GM23338 (cell line): ENCODE results near the gene NRXN2. TPM values are rescaled to one million over a fixed set of nuclear protein-coding genes. Genes with fewer than 3 reads are reported as not detected.

Source experiments
- ATAC-seq: fragments of 200-7000 bp; cut with Tn5 transposase; 3 replicates; pipeline ENCODE4 v1.9.1; 2020
- DNase-seq: peaks from one replicate; pipeline ENCODE4 v3.0.0-alpha.2; 2015; ENCODE audit warnings: low spot score
- H2AFZ ChIP-seq: fragments of 200-600 bp; sonication (generic); 2 replicates; pipeline ENCODE4 v1.8.0; 2016; ENCODE audit warnings: antibody characterized with exemption, mild to moderate bottlenecking, moderate library complexity
- H3F3A ChIP-seq: fragments of 200-600 bp; sonication (generic); replicated peaks from 2 replicates; pipeline ENCODE4 v1.8.0; 2017; ENCODE audit warnings: antibody characterized with exemption, mixed run types, low read depth
- H3K27ac ChIP-seq: fragments of 200-600 bp; sonication (generic); 2 replicates; pipeline ENCODE4 v1.6.1; 2016; ENCODE audit warnings: low read depth
- H3K27me3 ChIP-seq: fragments of 200-600 bp; sonication (generic); 2 replicates; pipeline ENCODE4 v1.8.0; 2016; ENCODE audit warnings: mild to moderate bottlenecking, mixed run types, moderate library complexity; ENCODE audit not compliant: insufficient read depth
- H3K36me3 ChIP-seq: fragments of 200-600 bp; sonication (generic); 2 replicates; pipeline ENCODE4 v1.8.0; 2016; ENCODE audit warnings: mild to moderate bottlenecking; ENCODE audit not compliant: insufficient read depth
- H3K4me1 ChIP-seq: fragments of 200-600 bp; sonication (generic); 2 replicates; pipeline ENCODE4 v1.8.0; 2016; ENCODE audit warnings: mild to moderate bottlenecking, moderate library complexity; ENCODE audit not compliant: insufficient read depth
- H3K4me2 ChIP-seq: fragments of 200-600 bp; sonication (generic); 2 replicates; pipeline ENCODE4 v1.7.1; 2017; ENCODE audit warnings: mixed run types
- H3K4me3 ChIP-seq: fragments of 200-600 bp; sonication (generic); 2 replicates; pipeline ENCODE4 v1.6.1; 2016; ENCODE audit warnings: mixed run types
- H3K79me2 ChIP-seq: fragments of 200-600 bp; sonication (generic); replicated peaks from 2 replicates; pipeline ENCODE4 v1.8.0; 2017; ENCODE audit warnings: mild to moderate bottlenecking; ENCODE audit not compliant: insufficient read depth
- H3K9me2 ChIP-seq: fragments of 200-600 bp; sonication (generic); 2 replicates; pipeline ENCODE4 v1.8.0; 2017; ENCODE audit not compliant: insufficient read depth
- H4K20me1 ChIP-seq: fragments of 200-600 bp; sonication (generic); replicated peaks from 2 replicates; pipeline ENCODE4 v1.8.0; 2017; ENCODE audit warnings: mild to moderate bottlenecking; ENCODE audit not compliant: insufficient read depth
- H3K27ac Mint-ChIP-seq: 2 replicates; pipeline ENCODE4 v1.8.0; 2020; ENCODE audit warnings: inconsistent platforms, mild to moderate bottlenecking, moderate library complexity, mixed read lengths
- H3K27me3 Mint-ChIP-seq: 3 replicates; pipeline ENCODE4 v1.8.0; 2022; ENCODE audit warnings: low read depth, mild to moderate bottlenecking, moderate library complexity, mixed read lengths, inconsistent platforms; ENCODE audit not compliant: insufficient read depth, poor library complexity
- H3K36me3 Mint-ChIP-seq: 3 replicates; pipeline ENCODE4 v1.8.0; 2021; ENCODE audit warnings: low read depth, mild to moderate bottlenecking, inconsistent platforms, moderate library complexity, mixed read lengths
- H3K4me1 Mint-ChIP-seq: 3 replicates; pipeline ENCODE4 v1.8.0; 2020; ENCODE audit warnings: mild to moderate bottlenecking, inconsistent platforms, mixed read lengths
- H3K4me3 Mint-ChIP-seq: 3 replicates; pipeline ENCODE4 v1.8.0; 2021; ENCODE audit warnings: moderate library complexity, mild to moderate bottlenecking, inconsistent platforms, mixed read lengths
- H3K9me3 Mint-ChIP-seq: 3 replicates; pipeline ENCODE4 v1.8.0; 2020; ENCODE audit warnings: moderate library complexity, mild to moderate bottlenecking, inconsistent platforms, mixed read lengths
- polyA plus RNA-seq: library from polyadenylated mRNA; unstranded; fragments of >200 nt; fragmentation: Nextera tagmentation; extraction: Ambion mirVana; gene quantifications from 2 replicates; pipeline ENCODE4 v1.2.1, GENCODE V29; 2016
- total RNA-seq: library from RNA; depleted of rRNA; stranded (reverse); fragments of >200 nt; shearing (Covaris generic); gene quantifications from 2 replicates; pipeline ENCODE4 v1.2.3, GENCODE V29; 2014
- TF ChIP-seq, protein P1 (sequence below), 2 experiments: fragments of 200-600 bp in 1 of 2; sonication (generic) in 1 of 2; conservative IDR thresholded peaks; 2 replicates each; pipeline versions ENCODE4 v1.5.1 to v1.6.1; 2016 to 2017; ENCODE audit warnings: antibody characterized with exemption in 2 of 2, low read depth in 2 of 2, mild to moderate bottlenecking in 2 of 2, moderate library complexity in 1 of 2
- TF ChIP-seq, protein P2 (sequence below): IDR thresholded peaks from one replicate; pipeline ENCODE4 v1.6.1; 2018; ENCODE audit warnings: antibody characterized with exemption; ENCODE audit not compliant: unreplicated experiment
- TF ChIP-seq, protein P3 (sequence below): fragments of 250-450 bp; sonication (Bioruptor Pico); IDR thresholded peaks from 2 replicates; pipeline ENCODE4 v1.5.0; 2020; ENCODE audit warnings: mild to moderate bottlenecking, moderate library complexity
- TF ChIP-seq, protein P4 (sequence below): IDR thresholded peaks from 2 replicates; pipeline ENCODE4 v1.6.1; 2016; ENCODE audit warnings: antibody characterized with exemption

The NRXN2 gene
- total and polyA plus RNA-seq, 2 experiments from 2014 or later = 3.4 to 17.0 TPM

DNA sequence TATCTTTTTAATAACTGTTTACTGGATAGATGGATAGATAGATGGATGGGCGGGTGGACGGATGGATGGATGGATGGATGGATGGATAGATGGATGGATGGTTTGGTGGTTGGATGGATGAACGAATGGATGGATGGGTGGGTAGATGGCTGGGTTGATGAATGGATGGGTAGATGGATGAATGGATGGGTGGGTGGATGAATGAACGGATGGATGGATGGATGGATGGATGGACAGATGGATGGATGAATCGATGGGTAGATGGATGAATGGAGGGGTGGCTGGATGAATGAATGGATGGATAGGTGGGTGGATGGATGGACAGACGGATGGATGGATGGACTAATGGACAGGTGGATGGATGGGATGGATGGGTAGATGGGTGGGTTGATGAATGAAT lies 145.8 kb downstream of the NRXN2 start:
- Mint-ChIP-seq H3K27ac (no peak overlapping the region), H3K27me3 (peaks cover 17% of the 10 kb centered on the region), H3K4me1 (peaks cover 5% of the 10 kb centered on the region), H3K4me3 (no peak overlapping the region; the same call in 2 of the 3 replicates), H3K36me3 (no peaks in the 10 kb centered on the region), H3K9me3 (no peaks in the 10 kb centered on the region)
- no peak overlapping the region for H2AFZ ChIP-seq
- no peaks in the 10 kb centered on the region for H3K27me3 ChIP-seq
- 0 out of 2 replicates have a peak, but pooled peaks cover 5% of the 10 kb centered on the region for H3K9me2 ChIP-seq
- TF ChIP-seq, protein P1, sequence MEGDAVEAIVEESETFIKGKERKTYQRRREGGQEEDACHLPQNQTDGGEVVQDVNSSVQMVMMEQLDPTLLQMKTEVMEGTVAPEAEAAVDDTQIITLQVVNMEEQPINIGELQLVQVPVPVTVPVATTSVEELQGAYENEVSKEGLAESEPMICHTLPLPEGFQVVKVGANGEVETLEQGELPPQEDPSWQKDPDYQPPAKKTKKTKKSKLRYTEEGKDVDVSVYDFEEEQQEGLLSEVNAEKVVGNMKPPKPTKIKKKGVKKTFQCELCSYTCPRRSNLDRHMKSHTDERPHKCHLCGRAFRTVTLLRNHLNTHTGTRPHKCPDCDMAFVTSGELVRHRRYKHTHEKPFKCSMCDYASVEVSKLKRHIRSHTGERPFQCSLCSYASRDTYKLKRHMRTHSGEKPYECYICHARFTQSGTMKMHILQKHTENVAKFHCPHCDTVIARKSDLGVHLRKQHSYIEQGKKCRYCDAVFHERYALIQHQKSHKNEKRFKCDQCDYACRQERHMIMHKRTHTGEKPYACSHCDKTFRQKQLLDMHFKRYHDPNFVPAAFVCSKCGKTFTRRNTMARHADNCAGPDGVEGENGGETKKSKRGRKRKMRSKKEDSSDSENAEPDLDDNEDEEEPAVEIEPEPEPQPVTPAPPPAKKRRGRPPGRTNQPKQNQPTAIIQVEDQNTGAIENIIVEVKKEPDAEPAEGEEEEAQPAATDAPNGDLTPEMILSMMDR (conservative IDR thresholded peaks at IDR 0.05; ENCODE audit: low read depth in 2 of 2) = no peak
- TF ChIP-seq, protein P2, sequence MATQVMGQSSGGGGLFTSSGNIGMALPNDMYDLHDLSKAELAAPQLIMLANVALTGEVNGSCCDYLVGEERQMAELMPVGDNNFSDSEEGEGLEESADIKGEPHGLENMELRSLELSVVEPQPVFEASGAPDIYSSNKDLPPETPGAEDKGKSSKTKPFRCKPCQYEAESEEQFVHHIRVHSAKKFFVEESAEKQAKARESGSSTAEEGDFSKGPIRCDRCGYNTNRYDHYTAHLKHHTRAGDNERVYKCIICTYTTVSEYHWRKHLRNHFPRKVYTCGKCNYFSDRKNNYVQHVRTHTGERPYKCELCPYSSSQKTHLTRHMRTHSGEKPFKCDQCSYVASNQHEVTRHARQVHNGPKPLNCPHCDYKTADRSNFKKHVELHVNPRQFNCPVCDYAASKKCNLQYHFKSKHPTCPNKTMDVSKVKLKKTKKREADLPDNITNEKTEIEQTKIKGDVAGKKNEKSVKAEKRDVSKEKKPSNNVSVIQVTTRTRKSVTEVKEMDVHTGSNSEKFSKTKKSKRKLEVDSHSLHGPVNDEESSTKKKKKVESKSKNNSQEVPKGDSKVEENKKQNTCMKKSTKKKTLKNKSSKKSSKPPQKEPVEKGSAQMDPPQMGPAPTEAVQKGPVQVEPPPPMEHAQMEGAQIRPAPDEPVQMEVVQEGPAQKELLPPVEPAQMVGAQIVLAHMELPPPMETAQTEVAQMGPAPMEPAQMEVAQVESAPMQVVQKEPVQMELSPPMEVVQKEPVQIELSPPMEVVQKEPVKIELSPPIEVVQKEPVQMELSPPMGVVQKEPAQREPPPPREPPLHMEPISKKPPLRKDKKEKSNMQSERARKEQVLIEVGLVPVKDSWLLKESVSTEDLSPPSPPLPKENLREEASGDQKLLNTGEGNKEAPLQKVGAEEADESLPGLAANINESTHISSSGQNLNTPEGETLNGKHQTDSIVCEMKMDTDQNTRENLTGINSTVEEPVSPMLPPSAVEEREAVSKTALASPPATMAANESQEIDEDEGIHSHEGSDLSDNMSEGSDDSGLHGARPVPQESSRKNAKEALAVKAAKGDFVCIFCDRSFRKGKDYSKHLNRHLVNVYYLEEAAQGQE = no peak
- TF ChIP-seq, protein P3, sequence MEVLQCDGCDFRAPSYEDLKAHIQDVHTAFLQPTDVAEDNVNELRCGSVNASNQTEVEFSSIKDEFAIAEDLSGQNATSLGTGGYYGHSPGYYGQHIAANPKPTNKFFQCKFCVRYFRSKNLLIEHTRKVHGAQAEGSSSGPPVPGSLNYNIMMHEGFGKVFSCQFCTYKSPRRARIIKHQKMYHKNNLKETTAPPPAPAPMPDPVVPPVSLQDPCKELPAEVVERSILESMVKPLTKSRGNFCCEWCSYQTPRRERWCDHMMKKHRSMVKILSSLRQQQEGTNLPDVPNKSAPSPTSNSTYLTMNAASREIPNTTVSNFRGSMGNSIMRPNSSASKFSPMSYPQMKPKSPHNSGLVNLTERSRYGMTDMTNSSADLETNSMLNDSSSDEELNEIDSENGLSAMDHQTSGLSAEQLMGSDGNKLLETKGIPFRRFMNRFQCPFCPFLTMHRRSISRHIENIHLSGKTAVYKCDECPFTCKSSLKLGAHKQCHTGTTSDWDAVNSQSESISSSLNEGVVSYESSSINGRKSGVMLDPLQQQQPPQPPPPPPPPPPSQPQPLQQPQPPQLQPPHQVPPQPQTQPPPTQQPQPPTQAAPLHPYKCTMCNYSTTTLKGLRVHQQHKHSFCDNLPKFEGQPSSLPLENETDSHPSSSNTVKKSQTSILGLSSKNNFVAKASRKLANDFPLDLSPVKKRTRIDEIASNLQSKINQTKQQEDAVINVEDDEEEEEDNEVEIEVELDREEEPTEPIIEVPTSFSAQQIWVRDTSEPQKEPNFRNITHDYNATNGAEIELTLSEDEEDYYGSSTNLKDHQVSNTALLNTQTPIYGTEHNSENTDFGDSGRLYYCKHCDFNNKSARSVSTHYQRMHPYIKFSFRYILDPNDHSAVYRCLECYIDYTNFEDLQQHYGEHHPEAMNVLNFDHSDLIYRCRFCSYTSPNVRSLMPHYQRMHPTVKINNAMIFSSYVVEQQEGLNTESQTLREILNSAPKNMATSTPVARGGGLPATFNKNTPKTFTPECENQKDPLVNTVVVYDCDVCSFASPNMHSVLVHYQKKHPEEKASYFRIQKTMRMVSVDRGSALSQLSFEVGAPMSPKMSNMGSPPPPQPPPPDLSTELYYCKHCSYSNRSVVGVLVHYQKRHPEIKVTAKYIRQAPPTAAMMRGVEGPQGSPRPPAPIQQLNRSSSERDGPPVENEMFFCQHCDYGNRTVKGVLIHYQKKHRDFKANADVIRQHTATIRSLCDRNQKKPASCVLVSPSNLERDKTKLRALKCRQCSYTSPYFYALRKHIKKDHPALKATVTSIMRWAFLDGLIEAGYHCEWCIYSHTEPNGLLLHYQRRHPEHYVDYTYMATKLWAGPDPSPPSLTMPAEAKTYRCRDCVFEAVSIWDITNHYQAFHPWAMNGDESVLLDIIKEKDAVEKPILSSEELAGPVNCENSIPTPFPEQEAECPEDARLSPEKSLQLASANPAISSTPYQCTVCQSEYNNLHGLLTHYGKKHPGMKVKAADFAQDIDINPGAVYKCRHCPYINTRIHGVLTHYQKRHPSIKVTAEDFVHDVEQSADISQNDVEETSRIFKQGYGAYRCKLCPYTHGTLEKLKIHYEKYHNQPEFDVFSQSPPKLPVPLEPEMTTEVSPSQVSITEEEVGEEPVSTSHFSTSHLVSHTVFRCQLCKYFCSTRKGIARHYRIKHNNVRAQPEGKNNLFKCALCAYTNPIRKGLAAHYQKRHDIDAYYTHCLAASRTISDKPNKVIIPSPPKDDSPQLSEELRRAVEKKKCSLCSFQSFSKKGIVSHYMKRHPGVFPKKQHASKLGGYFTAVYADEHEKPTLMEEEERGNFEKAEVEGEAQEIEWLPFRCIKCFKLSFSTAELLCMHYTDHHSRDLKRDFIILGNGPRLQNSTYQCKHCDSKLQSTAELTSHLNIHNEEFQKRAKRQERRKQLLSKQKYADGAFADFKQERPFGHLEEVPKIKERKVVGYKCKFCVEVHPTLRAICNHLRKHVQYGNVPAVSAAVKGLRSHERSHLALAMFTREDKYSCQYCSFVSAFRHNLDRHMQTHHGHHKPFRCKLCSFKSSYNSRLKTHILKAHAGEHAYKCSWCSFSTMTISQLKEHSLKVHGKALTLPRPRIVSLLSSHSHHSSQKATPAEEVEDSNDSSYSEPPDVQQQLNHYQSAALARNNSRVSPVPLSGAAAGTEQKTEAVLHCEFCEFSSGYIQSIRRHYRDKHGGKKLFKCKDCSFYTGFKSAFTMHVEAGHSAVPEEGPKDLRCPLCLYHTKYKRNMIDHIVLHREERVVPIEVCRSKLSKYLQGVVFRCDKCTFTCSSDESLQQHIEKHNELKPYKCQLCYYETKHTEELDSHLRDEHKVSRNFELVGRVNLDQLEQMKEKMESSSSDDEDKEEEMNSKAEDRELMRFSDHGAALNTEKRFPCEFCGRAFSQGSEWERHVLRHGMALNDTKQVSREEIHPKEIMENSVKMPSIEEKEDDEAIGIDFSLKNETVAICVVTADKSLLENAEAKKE (CRISPR knock-in tag) = no peak
- TF ChIP-seq, protein P4, sequence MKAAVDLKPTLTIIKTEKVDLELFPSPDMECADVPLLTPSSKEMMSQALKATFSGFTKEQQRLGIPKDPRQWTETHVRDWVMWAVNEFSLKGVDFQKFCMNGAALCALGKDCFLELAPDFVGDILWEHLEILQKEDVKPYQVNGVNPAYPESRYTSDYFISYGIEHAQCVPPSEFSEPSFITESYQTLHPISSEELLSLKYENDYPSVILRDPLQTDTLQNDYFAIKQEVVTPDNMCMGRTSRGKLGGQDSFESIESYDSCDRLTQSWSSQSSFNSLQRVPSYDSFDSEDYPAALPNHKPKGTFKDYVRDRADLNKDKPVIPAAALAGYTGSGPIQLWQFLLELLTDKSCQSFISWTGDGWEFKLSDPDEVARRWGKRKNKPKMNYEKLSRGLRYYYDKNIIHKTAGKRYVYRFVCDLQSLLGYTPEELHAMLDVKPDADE = no peak
- no peaks in the 10 kb centered on the region for H3F3A ChIP-seq
- H3K4me1 ChIP-seq = no peaks in the 10 kb centered on the region
- ATAC-seq (no peak), DNase-seq (no peak)
- no peaks in the 10 kb centered on the region for H3K79me2 ChIP-seq
- no peak overlapping the region for H3K4me2 ChIP-seq
- no peaks in the 10 kb centered on the region for H4K20me1 ChIP-seq
- no peak overlapping the region for H3K4me3 ChIP-seq
- H3K27ac ChIP-seq = no peak overlapping the region
- H3K36me3 ChIP-seq = no peaks in the 10 kb centered on the region
